Neural progenitor cell (in vitro differentiated cells): ENCODE results near the gene GLCCI1.

Experiments
- EZH2phosphoT487 ChIP-seq: fragments of 200-600 bp; sonication (generic); IDR thresholded peaks from 2 replicates; pipeline ENCODE4 v1.6.1; 2017; ENCODE audit warnings: antibody characterized with exemption
- TF ChIP-seq, protein P1 (sequence below): fragments of 200-600 bp; sonication (generic); IDR thresholded peaks from 2 replicates; pipeline ENCODE4 v1.5.1; 2017; ENCODE audit warnings: antibody characterized with exemption, mild to moderate bottlenecking

DNA sequence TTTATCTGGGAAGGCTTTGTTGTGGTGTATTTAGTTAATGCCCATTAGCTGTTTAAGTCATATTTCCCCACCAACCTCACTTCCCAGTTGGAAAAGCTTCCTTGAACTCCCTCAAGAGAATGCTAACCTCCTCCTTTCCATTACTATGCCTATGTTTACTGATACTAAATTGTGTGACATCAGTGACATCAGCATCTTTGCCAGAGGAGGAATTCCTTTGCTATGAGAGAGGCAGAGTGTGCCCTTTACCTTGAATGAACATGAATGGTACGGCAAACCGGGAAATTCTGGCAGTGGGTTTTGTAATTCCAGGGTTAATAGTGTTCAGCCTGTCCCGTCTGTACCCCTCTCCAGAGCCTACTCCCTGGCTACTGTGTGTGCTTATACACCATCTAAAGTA lies 22.1 kb upstream of the GLCCI1 start:
- TF ChIP-seq, protein P1, sequence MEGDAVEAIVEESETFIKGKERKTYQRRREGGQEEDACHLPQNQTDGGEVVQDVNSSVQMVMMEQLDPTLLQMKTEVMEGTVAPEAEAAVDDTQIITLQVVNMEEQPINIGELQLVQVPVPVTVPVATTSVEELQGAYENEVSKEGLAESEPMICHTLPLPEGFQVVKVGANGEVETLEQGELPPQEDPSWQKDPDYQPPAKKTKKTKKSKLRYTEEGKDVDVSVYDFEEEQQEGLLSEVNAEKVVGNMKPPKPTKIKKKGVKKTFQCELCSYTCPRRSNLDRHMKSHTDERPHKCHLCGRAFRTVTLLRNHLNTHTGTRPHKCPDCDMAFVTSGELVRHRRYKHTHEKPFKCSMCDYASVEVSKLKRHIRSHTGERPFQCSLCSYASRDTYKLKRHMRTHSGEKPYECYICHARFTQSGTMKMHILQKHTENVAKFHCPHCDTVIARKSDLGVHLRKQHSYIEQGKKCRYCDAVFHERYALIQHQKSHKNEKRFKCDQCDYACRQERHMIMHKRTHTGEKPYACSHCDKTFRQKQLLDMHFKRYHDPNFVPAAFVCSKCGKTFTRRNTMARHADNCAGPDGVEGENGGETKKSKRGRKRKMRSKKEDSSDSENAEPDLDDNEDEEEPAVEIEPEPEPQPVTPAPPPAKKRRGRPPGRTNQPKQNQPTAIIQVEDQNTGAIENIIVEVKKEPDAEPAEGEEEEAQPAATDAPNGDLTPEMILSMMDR, result no peak
- no peak for TF ChIP-seq EZH2phosphoT487
